ENCODE results near the gene PER3.

PER3 gene

GRCh38 chr1:7783826-7784491 is at the start of gene PER3:
Gene PER3, plus strand, starts transcription at chr1:7784291. Its CDS starts 587 bp downstream, at chr1:7784878.
- in situ Hi-C loops (cut with MboI; ENCODE audit: low sequenced_read_pairs) = no loop called here

GRCh38 chr1:7738044-7738443 is 46.0 kb upstream of the PER3 start:
- in situ Hi-C loops (cut with MboI; ENCODE audit: low sequenced_read_pairs) = no loop called here

GRCh38 chr1:7743346-7743745 is 40.7 kb upstream of the PER3 start:
- in situ Hi-C loops (cut with MboI; ENCODE audit: low sequenced_read_pairs) = no loop called here

- in situ Hi-C loops (cut with MboI; ENCODE audit: low sequenced_read_pairs) = no loop called here
Measured at GRCh38 chr1:7744882-7745281, 39.2 kb upstream of the PER3 start.

GRCh38 chr1:7745783-7746182 is 38.3 kb upstream of the PER3 start:
- in situ Hi-C loops (cut with MboI; ENCODE audit: low sequenced_read_pairs) = no loop called here

GRCh38 chr1:7747605-7748004 is 36.5 kb upstream of the PER3 start:
- in situ Hi-C loops (cut with MboI; ENCODE audit: low sequenced_read_pairs) = no loop called here

GRCh38 chr1:7749126-7749525 is 35.0 kb upstream of the PER3 start:
- in situ Hi-C loops (cut with MboI; ENCODE audit: low sequenced_read_pairs) = no loop called here

- in situ Hi-C loops (cut with MboI; ENCODE audit: low sequenced_read_pairs) = no loop called here
Measured at GRCh38 chr1:7751174-7751573, 32.9 kb upstream of the PER3 start.

GRCh38 chr1:7752512-7753417 is 31.3 kb upstream of the PER3 start:
- in situ Hi-C loops (cut with MboI; ENCODE audit: low sequenced_read_pairs) = no loop called here

GRCh38 chr1:7753641-7754040 is 30.4 kb upstream of the PER3 start:
- in situ Hi-C loops (cut with MboI; ENCODE audit: low sequenced_read_pairs) = no loop called here

- in situ Hi-C loops (cut with MboI; ENCODE audit: low sequenced_read_pairs) = no loop called here
Measured at GRCh38 chr1:7754234-7754633, 29.9 kb upstream of the PER3 start.

- in situ Hi-C loops (cut with MboI; ENCODE audit: low sequenced_read_pairs) = no loop called here
Measured at GRCh38 chr1:7755448-7755847, 28.6 kb upstream of the PER3 start.

- in situ Hi-C loops (cut with MboI; ENCODE audit: low sequenced_read_pairs) = no loop called here
Measured at GRCh38 chr1:7760245-7760644, 23.8 kb upstream of the PER3 start.

- in situ Hi-C loops (cut with MboI; ENCODE audit: low sequenced_read_pairs) = no loop called here
Measured at GRCh38 chr1:7761103-7761502, 23.0 kb upstream of the PER3 start.

GRCh38 chr1:7767176-7767575 is 16.9 kb upstream of the PER3 start:
- in situ Hi-C loops (cut with MboI; ENCODE audit: low sequenced_read_pairs) = no loop called here

GRCh38 chr1:7768583-7768982 is 15.5 kb upstream of the PER3 start:
- in situ Hi-C loops (cut with MboI; ENCODE audit: low sequenced_read_pairs) = no loop called here

- in situ Hi-C loops (cut with MboI; ENCODE audit: low sequenced_read_pairs) = no loop called here
Measured at GRCh38 chr1:7769673-7770412, 14.2 kb upstream of the PER3 start.

GRCh38 chr1:7770669-7770996 is 13.5 kb upstream of the PER3 start:
- in situ Hi-C loops (cut with MboI; ENCODE audit: low sequenced_read_pairs) = no loop called here

GRCh38 chr1:7770997-7771822 is 12.9 kb upstream of the PER3 start, which contains the start of gene VAMP3:
Gene VAMP3, plus strand, starts transcription at chr1:7771296. Its CDS starts 88 bp downstream, at chr1:7771384.
- in situ Hi-C loops (cut with MboI; ENCODE audit: low sequenced_read_pairs) = no loop called here

- in situ Hi-C loops (cut with MboI; ENCODE audit: low sequenced_read_pairs) = no loop called here
Measured at GRCh38 chr1:7771823-7772299, 12.2 kb upstream of the PER3 start.

GRCh38 chr1:7777591-7777990 is 6.5 kb upstream of the PER3 start:
- in situ Hi-C loops (cut with MboI; ENCODE audit: low sequenced_read_pairs) = no loop called here

Data from hTERT RPE-1 (cell line).